ENCODE results near the gene GABRR1. TPM values are rescaled to one million over a fixed set of nuclear protein-coding genes. Genes with fewer than 3 reads are reported as not detected.

The GABRR1 gene
- total RNA-seq, 4 donors from 2014 or later = 0.14 TPM; not detected in 3

DNA sequence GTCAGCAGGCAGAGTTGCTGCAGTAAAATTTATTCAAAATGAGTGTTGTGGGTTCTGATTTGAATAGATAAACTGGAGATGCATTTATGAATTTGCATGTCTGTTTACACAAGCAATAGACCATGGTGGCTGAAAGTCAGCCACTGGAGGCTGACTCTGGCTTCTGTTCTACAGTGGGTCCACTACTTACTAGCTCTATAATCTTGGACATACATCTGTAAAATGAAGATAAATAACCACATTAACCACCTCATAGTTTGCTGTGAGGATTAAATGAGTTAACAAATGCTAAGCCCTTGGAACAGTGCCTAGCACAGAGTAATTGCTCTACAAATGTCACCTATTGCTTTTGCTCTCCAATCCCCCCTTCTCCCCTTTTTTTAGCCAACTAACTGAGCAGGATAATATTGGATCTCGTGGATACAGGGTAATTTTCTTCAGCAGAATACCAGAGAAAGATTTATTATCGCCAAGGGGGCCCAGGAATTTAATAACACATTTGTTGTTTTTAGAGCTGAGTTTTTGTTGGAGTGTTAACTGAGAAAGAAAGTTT lies 72.7 kb downstream of the GABRR1 start:
- Histone ChIP-seq H3K27me3 (no peaks in the 10 kb centered on the region), H3K9me3 (no peaks in the 10 kb centered on the region), H3K36me3 (no peaks in the 10 kb centered on the region), H3K27ac (peak overlapping the region in 2 of 4 donors; percentile 90 to 95), H3K4me1 (peaks cover 6 to 39% (median 14%) of the 10 kb centered on the region in 4 donors), H3K4me3 (no peak overlapping the region)
- in situ Hi-C loops (cut with MboI; ENCODE audit: low pct_ligation_motif_present in 1 of 4, low pct_unique_long_range_greater_than_20kb in 1 of 4, low sequenced_read_pairs in 3 of 4) (no loop called here), intact Hi-C loops (cut with DNase I; ENCODE audit: low total_unique reads) (no loop called here)
- DNase-seq = no peak
- no peak for TF ChIP-seq POLR2AphosphoS5 (IDR thresholded peaks at IDR 0.05)
- TF ChIP-seq POLR2A (IDR thresholded peaks at IDR 0.05) = no peak
- TF ChIP-seq, protein P1, sequence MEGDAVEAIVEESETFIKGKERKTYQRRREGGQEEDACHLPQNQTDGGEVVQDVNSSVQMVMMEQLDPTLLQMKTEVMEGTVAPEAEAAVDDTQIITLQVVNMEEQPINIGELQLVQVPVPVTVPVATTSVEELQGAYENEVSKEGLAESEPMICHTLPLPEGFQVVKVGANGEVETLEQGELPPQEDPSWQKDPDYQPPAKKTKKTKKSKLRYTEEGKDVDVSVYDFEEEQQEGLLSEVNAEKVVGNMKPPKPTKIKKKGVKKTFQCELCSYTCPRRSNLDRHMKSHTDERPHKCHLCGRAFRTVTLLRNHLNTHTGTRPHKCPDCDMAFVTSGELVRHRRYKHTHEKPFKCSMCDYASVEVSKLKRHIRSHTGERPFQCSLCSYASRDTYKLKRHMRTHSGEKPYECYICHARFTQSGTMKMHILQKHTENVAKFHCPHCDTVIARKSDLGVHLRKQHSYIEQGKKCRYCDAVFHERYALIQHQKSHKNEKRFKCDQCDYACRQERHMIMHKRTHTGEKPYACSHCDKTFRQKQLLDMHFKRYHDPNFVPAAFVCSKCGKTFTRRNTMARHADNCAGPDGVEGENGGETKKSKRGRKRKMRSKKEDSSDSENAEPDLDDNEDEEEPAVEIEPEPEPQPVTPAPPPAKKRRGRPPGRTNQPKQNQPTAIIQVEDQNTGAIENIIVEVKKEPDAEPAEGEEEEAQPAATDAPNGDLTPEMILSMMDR (IDR thresholded peaks at IDR 0.05) = no peak
- TF ChIP-seq EP300 (IDR thresholded peaks at IDR 0.05; ENCODE audit: low read depth) = no peak
- 48 to 51% methylated on average over 2 of the region's 2 CpGs for WGBS, 2 donors (ENCODE audit: low coverage in 1 of 2)

DNA sequence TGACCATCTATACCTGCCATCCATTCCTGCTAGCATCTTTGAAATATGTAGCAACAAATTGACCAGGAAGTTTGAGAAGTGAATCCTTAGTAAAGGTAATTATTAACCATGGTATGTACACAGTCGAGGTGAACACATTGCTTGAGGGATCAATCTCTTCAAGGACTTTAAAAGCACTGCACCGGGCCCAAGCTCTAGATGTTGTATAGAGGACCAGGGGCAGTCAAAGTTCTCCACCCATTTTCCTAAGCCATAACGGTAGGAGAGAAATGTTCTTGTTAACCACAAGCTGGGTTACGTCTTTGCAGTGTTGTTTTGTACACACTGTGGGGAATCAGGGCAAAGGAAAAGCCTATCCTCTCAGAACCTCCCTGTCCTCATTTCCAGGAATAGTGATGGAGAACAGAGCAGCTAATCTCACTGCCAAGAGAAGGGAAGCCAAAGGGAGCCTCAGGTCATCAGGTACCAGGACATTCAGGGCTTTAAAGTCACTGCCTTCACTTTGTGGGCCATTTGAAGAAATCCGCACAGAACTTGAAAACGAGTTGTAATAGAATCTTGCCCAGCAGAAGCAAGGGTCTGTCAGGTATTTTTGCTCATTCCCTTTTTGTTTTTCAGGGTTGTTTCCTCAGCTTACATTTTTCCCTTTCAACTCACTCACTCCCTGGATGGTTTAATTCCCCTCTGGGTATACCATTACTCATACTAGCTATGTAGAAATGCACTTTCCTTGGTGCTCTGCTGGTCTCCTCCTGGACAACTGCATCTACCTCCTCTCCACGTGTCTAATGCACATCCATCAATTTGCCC lies 76.6 kb downstream of the GABRR1 start:
- H3K4me3 ChIP-seq = no peak overlapping the region
- no peaks in the 10 kb centered on the region for H3K36me3 ChIP-seq
- peaks cover 10 to 30% (median 13%) of the 10 kb centered on the region in 4 donors for H3K4me1 ChIP-seq
- DNase-seq = no peak
- WGBS, 2 donors (ENCODE audit: low coverage in 1 of 2) = 54 to 72% methylated on average over 4 to 7 of the region's 7 CpGs
- TF ChIP-seq EP300 (IDR thresholded peaks at IDR 0.05; ENCODE audit: low read depth) (peak; percentile 93), POLR2A (IDR thresholded peaks at IDR 0.05) (no peak), POLR2AphosphoS5 (IDR thresholded peaks at IDR 0.05) (peak; percentile 61 to 70 (median 62))
- TF ChIP-seq, protein P1 (IDR thresholded peaks at IDR 0.05) = no peak
- peak overlapping the region; percentile 45 to 73 (median 50) for H3K27ac ChIP-seq
- no peaks in the 10 kb centered on the region for H3K9me3 ChIP-seq
- H3K27me3 ChIP-seq = no peaks in the 10 kb centered on the region
- intact Hi-C loops (cut with DNase I; ENCODE audit: low total_unique reads) (no loop called here), in situ Hi-C loops (cut with MboI; ENCODE audit: low pct_ligation_motif_present in 1 of 4, low pct_unique_long_range_greater_than_20kb in 1 of 4, low sequenced_read_pairs in 3 of 4) (no loop called here)

DNA sequence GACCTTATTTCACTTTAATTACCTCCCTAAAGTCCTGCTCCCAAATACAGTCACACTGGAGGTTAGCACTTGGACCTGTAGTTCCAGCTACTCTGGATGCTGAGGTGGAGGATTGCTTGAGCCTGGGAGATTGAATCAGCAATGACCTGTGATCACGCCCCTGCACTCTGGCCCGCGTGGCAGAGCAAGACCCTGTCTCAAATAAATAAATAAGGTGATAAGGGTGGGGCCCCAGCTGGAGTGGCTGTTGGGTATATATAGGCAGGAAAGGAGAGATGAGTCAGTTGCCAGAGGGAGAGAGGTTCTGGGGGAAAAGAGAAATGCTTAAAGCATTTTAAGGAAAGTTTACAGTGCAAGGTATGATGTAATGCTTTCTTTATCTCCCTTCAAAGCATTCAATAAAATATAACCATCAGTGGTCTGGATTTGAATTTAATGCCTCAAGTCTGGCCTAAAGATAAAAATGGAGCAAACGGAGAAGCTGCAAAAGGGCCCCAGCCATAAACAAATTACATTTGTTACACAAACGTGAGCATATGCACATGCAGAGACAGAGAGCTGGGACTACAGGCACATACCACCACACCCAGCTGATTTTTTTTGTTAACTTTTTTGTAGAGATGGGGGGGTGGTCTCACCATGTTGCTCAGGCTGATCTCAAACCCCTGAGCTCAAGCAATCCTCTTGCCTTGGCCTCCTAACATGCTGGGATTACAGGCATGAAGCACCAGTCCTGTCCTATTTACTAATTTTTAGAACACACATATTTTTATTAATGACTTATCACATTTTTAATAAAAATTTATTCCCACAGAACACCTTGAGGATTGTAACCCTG lies 77.4 kb downstream of the GABRR1 start:
- no peak overlapping the region for H3K4me3 ChIP-seq
- 50 to 53% methylated on average over 3 to 5 of the region's 5 CpGs for WGBS, 2 donors (ENCODE audit: low coverage in 1 of 2)
- no peaks in the 10 kb centered on the region for H3K9me3 ChIP-seq
- DNase-seq = no peak
- in situ Hi-C loops (cut with MboI; ENCODE audit: low pct_ligation_motif_present in 1 of 4, low pct_unique_long_range_greater_than_20kb in 1 of 4, low sequenced_read_pairs in 3 of 4) = no loop called here
- peaks cover 4 to 24% (median 11%) of the 10 kb centered on the region in 4 donors for H3K4me1 ChIP-seq
- no peaks in the 10 kb centered on the region for H3K36me3 ChIP-seq
- intact Hi-C loops (cut with DNase I; ENCODE audit: low total_unique reads) = no loop called here
- no peaks in the 10 kb centered on the region for H3K27me3 ChIP-seq
- TF ChIP-seq, protein P1 (IDR thresholded peaks at IDR 0.05) = no peak
- TF ChIP-seq POLR2AphosphoS5 (IDR thresholded peaks at IDR 0.05) = no peak
- peak overlapping the region; percentile 45 to 73 (median 50) for H3K27ac ChIP-seq

DNA sequence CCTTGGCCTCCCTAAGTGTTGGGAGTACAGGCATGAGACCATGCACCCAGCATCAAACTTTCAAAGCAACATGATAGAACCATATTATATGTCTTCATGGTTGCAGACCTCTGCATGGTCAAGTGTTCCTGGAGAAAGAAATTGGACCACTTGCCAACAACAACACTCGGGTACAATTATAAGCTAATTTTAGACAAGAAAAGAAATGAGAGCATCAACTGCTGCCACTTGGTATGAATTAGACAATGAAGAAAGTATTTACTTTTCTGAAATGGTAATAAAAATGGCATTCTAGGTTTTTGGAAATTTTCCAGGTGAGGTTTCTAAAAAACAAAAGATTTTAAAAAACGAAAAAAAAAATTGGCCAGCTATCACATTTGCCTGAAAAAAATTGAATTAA lies 79.0 kb downstream of the GABRR1 start:
- H3K4me3 ChIP-seq = no peak overlapping the region
- no peak overlapping the region for H3K27ac ChIP-seq
- in situ Hi-C loops (cut with MboI; ENCODE audit: low pct_ligation_motif_present in 1 of 4, low pct_unique_long_range_greater_than_20kb in 1 of 4, low sequenced_read_pairs in 3 of 4) (no loop called here), intact Hi-C loops (cut with DNase I; ENCODE audit: low total_unique reads) (no loop called here)
- DNase-seq = no peak
- H3K27me3 ChIP-seq = no peaks in the 10 kb centered on the region
- peaks cover 0 to 20% (median 10%) of the 10 kb centered on the region in 4 donors for H3K4me1 ChIP-seq
- H3K36me3 ChIP-seq = no peaks in the 10 kb centered on the region
- TF ChIP-seq POLR2AphosphoS5 (IDR thresholded peaks at IDR 0.05) (no peak), POLR2A (IDR thresholded peaks at IDR 0.05) (no peak), EP300 (IDR thresholded peaks at IDR 0.05; ENCODE audit: low read depth) (no peak)
- TF ChIP-seq, protein P1 (IDR thresholded peaks at IDR 0.05) = no peak
- no peaks in the 10 kb centered on the region for H3K9me3 ChIP-seq
- 70 to 82% methylated on average over 2 of the region's 2 CpGs for WGBS, 2 donors (ENCODE audit: low coverage in 1 of 2)
